WTC11 (cell line): ENCODE data around the gene MSANTD2.

Experiments
- CREB1 ChIP-seq: sonication (generic); formaldehyde crosslinking; IDR thresholded peaks from 2 replicates; pipeline ENCODE4 v1.8.0; 2023; ENCODE audit warnings: mild to moderate bottlenecking, missing genetic modification reagents
- CTCF ChIP-seq: fragments of 200-600 bp; IDR thresholded peaks from 2 replicates; pipeline ENCODE4 v1.8.0; 2022; ENCODE audit warnings: antibody characterized with exemption
- NFE2L1 ChIP-seq: sonication (generic); formaldehyde crosslinking; IDR thresholded peaks from 2 replicates; pipeline ENCODE4 v1.8.1; 2023; ENCODE audit warnings: missing genetic modification reagents
- ZNF281 ChIP-seq: sonication (generic); formaldehyde crosslinking; IDR thresholded peaks from 2 replicates; pipeline ENCODE4 v1.8.0; 2023; ENCODE audit warnings: mild to moderate bottlenecking, missing genetic modification reagents

GRCh38 chr11:124745270-124745834 is 54.9 kb downstream of the MSANTD2 start:
- TF ChIP-seq CTCF (no peak), CREB1 (CRISPR knock-in tag) (no peak), ZNF281 (CRISPR knock-in tag) (no peak), NFE2L1 (CRISPR knock-in tag) (no peak)
